ENCODE results near the gene HOMER1. TPM values are rescaled to one million over a fixed set of nuclear protein-coding genes. Genes with fewer than 3 reads are reported as not detected.

HOMER1 gene
- total RNA-seq = 10 to 100 TPM; 10.3 to 13.0 TPM

- POLR2A ChIA-PET = interaction anchor here (0.6 to 2.1 kb wide), 4 partner anchors 48 to 768 kb away, joined by 3 to 14 read pairs (median 6); no protein-coding TSS in a partner anchor
Observed at GRCh38 chr5:79513704-79514390, at the start of gene HOMER1. HOMER1 (minus strand) TSS chr5:79514134; CDS start chr5:79512774, 1,360 bp downstream.

GRCh38 chr5:79563247-79563590, 49.3 kb upstream of the HOMER1 start:
- ChIA-PET CTCF (interaction anchor here (0.9 kb wide), 1 partner anchor 48 kb away, joined by 3 read pairs; no protein-coding TSS in a partner anchor), POLR2A (interaction anchor here (0.5 kb wide), 1 partner anchor 423 kb away, joined by 3 read pairs; no protein-coding TSS in a partner anchor)

More at GRCh38 chr5:79513704-79514390, at the start of gene HOMER1:
- CTCF ChIA-PET = interaction anchor here (1.2 kb wide), 1 partner anchor 13 kb away, joined by 4 read pairs; no protein-coding TSS in a partner anchor

DNA sequence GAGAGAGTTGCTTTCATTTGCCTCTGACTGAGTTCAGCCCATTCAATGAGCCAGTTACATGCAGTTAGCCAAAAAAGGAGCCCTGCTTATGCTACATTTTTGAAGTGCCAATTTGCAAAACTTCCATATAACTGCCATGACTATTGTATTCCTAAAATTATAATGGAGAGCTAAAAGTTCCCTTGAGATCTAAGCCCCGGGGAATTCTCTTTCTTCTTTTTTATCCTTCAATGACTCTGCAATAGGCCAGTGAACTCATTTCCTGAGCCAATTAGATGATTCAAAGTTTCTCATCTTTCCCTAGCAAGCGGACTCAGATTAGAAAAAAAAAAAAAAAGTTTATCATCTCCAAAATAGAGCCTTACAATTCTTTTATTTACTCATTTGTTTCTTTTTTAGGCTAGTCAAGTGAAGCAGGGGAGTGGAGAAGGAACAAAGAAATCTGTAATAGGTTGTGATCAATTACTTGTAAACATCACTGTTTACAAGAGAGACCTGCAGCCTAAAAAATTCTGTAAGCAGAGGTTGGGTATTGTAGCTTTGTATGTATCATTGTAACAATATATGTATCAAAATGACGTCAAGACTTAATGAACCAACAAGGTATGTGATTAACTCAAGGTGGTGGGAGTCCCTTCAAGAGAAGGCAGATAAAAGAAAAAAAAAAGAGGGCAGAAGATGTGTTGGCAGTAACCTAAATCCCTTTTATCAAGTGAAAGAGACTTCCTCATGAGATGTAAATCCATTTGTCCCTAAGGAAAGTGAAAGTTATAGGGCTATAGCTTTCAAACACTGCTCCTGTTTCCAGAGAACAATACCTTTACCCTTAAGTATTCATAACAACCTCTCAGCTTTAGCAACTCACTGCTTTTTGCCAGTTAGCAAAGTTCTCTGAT, 48.7 kb upstream of the HOMER1 start:
- POLR2A ChIA-PET = interaction anchor here (0.5 to 0.9 kb wide), 4 partner anchors 10 to 423 kb away, joined by 3 to 7 read pairs (median 4); partner anchors contain the start of genes HOMER1 and JMY
- CTCF ChIA-PET = interaction anchor here (0.9 kb wide), 1 partner anchor 49 kb away, joined by 3 read pairs; no protein-coding TSS in a partner anchor

DNA sequence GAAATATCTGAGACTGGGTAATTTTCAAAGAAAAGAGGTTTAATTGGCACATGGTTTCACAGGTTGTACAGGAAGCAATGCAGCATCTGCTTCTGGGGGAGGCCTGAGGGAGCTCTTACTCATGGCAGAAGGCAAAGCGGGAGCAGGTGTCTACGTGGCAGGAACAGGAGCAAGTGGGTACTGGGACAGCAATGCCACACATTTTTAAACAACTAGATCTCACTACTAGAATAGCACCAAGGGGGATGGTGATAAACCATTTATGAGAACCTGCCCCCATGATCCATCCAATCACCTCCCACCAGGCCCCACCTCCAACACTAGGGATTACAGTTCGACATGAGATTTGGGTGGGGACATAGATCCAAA, 47.6 kb upstream of the HOMER1 start:
- ChIA-PET CTCF (interaction anchor here (0.6 to 1.0 kb wide), 2 partner anchors 51 to 122 kb away, joined by 3 read pairs; partner anchors contain the start of gene TENT2), POLR2A (interaction anchor here (0.8 to 1.2 kb wide), 3 partner anchors 11 to 325 kb away, joined by 3 to 4 read pairs (median 3); partner anchors contain the start of genes JMY and TENT2)

- CTCF ChIA-PET = interaction anchor here (0.6 to 1.0 kb wide), 2 partner anchors 51 to 122 kb away, joined by 3 read pairs; partner anchors contain the start of gene TENT2
- POLR2A ChIA-PET = interaction anchor here (1.2 kb wide), 1 partner anchor 52 kb away, joined by 3 read pairs; the partner anchor contains the start of gene TENT2
Observed at GRCh38 chr5:79560771-79561524, 47.0 kb upstream of the HOMER1 start.

DNA sequence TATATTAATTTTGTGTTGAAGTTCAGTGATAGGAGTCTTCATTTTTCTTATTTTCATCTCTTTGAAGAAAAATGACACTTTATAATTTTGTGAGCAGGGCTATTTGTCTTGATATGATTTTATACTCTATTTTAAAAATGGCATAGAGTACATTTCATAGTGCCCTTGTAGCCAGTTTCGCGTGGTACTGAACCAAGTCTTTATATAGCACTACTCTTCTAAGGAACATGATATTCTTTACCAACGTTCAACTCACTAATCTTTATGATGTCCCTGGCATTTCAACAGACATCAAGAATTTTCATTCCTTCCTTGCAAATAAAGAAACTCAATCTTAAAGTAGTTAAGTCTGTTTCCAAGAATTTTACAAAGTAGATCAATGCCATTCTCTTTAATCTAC, 41.5 kb upstream of the HOMER1 start:
- POLR2A ChIA-PET = no interaction called here

DNA sequence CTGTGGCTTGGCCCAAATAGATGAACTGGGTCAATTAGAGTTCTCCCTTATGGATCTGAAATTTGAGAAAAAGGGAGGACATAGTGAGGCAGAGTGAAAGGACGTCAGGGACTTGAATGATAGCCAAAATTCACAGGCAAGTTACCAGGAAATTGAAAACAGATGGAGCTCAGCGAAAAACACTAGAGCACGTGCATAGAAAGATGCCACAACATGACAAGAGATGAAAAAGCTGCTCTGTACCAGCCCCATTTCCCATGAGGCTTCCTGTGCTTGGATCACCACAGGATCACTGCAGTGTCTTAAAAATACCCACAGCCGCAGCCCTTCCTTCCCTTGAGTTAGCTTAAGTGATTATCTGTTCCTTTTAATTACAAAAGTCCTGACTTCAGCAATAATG, 39.0 kb upstream of the HOMER1 start:
- POLR2A ChIA-PET = no interaction called here
- CTCF ChIA-PET = no interaction called here

More for the DNA sequence above, 41.5 kb upstream of the HOMER1 start:
- CTCF ChIA-PET = no interaction called here

DNA sequence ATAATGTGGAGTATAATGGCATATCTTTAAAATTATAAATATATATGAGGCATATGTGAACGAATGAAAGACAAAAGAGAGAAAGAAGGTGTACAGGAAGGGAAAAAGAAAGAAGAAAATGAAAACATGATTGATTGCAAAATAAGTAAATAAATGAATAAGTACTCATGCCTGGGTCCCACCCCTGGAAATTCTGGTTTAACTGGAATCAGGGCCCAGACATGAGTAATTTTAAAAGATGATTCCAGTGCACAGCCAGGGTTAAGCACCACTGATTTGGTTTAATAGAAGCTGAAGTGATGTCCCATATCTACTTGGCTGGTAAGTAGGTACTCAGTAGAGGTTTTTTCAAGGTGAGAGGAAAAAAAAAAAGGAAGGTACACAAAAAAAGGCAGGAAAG, 34.0 kb upstream of the HOMER1 start:
- ChIA-PET CTCF (no interaction called here), POLR2A (no interaction called here)

GRCh38 chr5:79547429-79547822, 33.5 kb upstream of the HOMER1 start:
- POLR2A ChIA-PET = no interaction called here
- CTCF ChIA-PET = no interaction called here

- ChIA-PET POLR2A (no interaction called here), CTCF (no interaction called here)
Observed at GRCh38 chr5:79546782-79547428, 33.0 kb upstream of the HOMER1 start.

DNA sequence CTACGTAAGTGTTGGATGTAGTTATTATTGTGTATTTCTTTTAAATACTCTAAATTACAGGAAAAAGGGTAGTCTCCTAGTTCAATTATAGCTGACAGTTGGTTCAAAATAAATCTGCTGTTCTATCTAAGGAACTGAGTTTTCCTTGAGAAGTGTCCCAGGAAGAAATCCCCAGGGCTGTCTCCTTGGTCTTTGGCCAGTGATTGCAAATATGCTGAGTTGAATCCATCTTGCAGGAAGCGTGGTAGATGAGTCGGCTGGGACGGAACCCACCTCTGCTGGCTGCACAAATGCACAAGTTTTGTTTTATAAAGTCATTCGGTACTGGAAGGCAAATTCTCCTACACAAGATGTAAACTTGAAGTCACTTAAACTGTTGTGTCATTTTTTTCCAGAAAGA, 30.2 kb upstream of the HOMER1 start:
- ChIA-PET CTCF (interaction anchor here (0.6 to 0.9 kb wide), 2 partner anchors 28 to 331 kb away, joined by 3 to 5 read pairs; no protein-coding TSS in a partner anchor), POLR2A (no interaction called here)

DNA sequence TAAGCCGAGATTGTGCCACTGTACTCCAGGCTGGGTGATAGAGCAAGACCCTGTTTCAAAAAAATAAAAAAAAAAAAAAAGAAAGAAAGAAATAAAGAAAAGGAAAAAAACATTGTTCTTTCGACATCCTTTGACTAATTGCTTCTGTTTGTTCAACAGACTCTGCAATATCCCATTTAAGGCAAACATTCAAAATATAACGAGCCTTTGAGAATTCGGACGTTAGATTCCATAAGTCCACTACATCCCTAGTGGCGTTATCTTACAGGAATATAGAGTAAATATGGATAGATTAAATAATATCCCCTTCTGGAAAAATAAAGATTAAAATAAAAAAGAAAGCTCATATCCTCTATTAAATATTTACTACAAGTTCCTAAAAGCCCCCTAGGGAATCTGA, 27.0 kb upstream of the HOMER1 start:
- CTCF ChIA-PET = interaction anchor here (1.4 kb wide), 1 partner anchor 10 kb away, joined by 3 read pairs; no protein-coding TSS in a partner anchor
- POLR2A ChIA-PET = no interaction called here

- POLR2A ChIA-PET = no interaction called here
- CTCF ChIA-PET = interaction anchor here (1.5 kb wide), 1 partner anchor 35 kb away, joined by 4 read pairs; no protein-coding TSS in a partner anchor
Observed at GRCh38 chr5:79536193-79536906, 22.4 kb upstream of the HOMER1 start.

DNA sequence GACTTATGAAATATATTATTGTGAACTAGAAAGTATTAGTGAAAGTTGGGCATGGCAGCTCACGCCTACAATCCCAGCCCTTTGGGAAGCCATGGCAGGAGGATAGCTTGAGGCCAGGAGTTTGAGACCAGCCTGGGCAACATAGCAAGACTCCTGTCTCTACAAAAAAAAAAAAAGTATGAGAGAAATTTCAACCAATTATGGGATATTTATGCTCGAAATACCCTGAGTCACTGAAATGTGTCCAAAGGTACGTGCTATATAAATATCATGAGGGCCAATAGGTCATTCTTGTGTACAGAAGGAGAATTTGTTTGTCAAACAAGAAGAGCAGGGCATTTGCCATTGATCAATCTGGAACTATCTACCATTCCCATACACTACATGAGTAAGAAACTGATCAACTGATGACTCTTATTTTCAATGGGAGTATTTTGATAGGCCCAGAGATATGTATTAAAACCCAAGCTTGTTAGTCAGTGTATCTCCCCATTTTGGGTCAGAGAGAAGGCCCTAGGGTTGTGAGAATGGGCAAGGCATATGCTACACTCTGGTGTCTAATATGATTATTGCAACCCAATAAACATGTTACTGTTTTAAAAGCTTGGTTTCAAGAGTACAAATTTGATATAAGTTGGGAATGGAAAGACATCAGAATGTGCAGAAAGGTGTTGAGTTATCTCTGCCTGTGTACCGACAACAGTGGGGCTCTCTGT, 21.7 kb upstream of the HOMER1 start:
- CTCF ChIA-PET = interaction anchor here (0.6 to 1.5 kb wide), 3 partner anchors 35 to 403 kb away, joined by 4 read pairs; no protein-coding TSS in a partner anchor

GRCh38 chr5:79529110-79529509, 15.2 kb upstream of the HOMER1 start:
- CTCF ChIA-PET = no interaction called here

More for the DNA sequence above, 21.7 kb upstream of the HOMER1 start:
- POLR2A ChIA-PET = no interaction called here

DNA sequence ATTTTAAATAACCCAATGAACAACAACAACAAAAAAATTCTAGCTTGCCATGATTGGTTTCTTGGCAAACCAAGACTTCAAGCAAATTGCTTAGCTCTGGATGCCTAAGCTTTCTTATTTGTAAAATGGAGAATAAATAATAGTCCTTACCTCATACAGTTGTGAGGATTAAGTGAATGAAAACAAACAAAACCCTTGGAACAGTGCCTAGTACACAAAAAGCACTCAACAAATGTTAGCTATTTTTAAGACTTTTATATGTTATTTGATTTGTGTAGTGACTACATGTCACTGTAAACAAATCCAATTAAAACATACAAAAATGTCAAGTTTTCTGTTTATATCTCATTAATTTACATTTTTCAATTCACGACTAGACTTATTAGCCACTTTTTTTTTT, 13.5 kb upstream of the HOMER1 start:
- POLR2A ChIA-PET = no interaction called here

More at GRCh38 chr5:79529110-79529509, 15.2 kb upstream of the HOMER1 start:
- POLR2A ChIA-PET = no interaction called here

GRCh38 chr5:79526928-79527327, 13.0 kb upstream of the HOMER1 start:
- POLR2A ChIA-PET = no interaction called here
- CTCF ChIA-PET = interaction anchor here (1.0 kb wide), 2 partner anchors 41 to 556 kb away, joined by 3 read pairs; no protein-coding TSS in a partner anchor

More for the DNA sequence above, 13.5 kb upstream of the HOMER1 start:
- CTCF ChIA-PET = interaction anchor here (1.0 kb wide), 1 partner anchor 556 kb away, joined by 3 read pairs; no protein-coding TSS in a partner anchor
